Activated T-cell treated with anti-CD3 and anti-CD28 coated beads, Interleukin-2, amount 50 U/mL, for 24 hours (primary cell): ENCODE measurements around the gene CCDC102A.

Source experiments
- DNase-seq: peaks from one replicate; pipeline ENCODE4 v3.0.0-alpha.2; 2020
- H3K27ac Mint-ChIP-seq: 2 replicates; pipeline ENCODE4 v1.8.0; 2020; ENCODE audit warnings: mild to moderate bottlenecking, mixed read lengths
- H3K27me3 Mint-ChIP-seq: 2 replicates; pipeline ENCODE4 v1.8.0; 2020; ENCODE audit warnings: mixed read lengths
- H3K36me3 Mint-ChIP-seq: 2 replicates; pipeline ENCODE4 v1.8.0; 2020; ENCODE audit warnings: low read depth, mixed read lengths
- H3K4me1 Mint-ChIP-seq: 2 replicates; pipeline ENCODE4 v1.8.0; 2020; ENCODE audit warnings: low read depth, mixed read lengths
- H3K4me3 Mint-ChIP-seq: 2 replicates; pipeline ENCODE4 v1.8.0; 2020; ENCODE audit warnings: mild to moderate bottlenecking, moderate library complexity, mixed read lengths
- H3K9me3 Mint-ChIP-seq: 2 replicates; pipeline ENCODE4 v1.8.0; 2020; ENCODE audit warnings: mixed read lengths

The CCDC102A gene

DNA sequence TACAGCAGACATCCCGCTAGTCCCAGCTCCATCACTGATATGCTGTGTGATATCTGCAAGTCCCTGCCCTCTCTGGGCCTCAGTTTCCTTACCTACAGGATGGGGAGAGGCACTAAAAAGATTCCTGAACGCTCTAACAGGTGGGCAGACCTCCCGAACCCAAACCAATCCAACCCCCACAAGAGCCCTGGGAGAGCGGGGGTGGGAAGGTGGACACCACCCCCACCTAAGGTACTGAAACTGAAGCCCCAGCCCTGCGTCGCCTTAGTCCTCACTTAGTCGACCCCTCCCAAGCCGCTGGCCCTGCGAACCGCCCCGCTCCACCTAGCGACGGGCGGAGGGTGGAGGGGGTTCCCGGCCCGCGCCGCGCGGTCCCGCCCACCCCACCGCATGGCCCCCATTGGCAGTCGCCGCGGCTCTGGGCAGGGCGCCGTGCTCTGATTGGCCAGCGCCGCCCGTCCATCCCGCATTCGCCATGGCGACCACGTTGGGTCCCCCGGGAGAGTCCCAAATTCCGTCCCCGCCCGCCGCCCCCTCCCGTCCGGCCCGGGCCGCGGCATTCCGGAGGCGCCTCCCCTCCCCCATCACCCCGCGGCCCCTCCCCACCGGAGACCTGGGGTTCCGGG is 578 bp downstream of the CCDC102A start:
- Mint-ChIP-seq H3K36me3 (peaks cover 2% of the 10 kb centered on the region), H3K4me1 (peaks cover 79% of the 10 kb centered on the region), H3K27ac (peak overlapping the region; percentile 95), H3K9me3 (no peaks in the 10 kb centered on the region), H3K4me3 (peak overlapping the region; percentile 81), H3K27me3 (no peaks in the 10 kb centered on the region)
- peak; percentile 97 for DNase-seq

GRCh38 chr16:57534881-57535658 is 1.3 kb downstream of the CCDC102A start:
- DNase-seq: no peak
- H3K36me3 Mint-ChIP-seq: peaks cover 2% of the 10 kb centered on the region
- H3K4me1 Mint-ChIP-seq: peaks cover 83% of the 10 kb centered on the region
- H3K4me3 Mint-ChIP-seq: peak overlapping the region; percentile 81
- no peaks in the 10 kb centered on the region for H3K9me3 Mint-ChIP-seq
- peak overlapping the region; percentile 95 for H3K27ac Mint-ChIP-seq
- no peaks in the 10 kb centered on the region for H3K27me3 Mint-ChIP-seq

- peak overlapping the region; percentile 81 for H3K4me3 Mint-ChIP-seq
- H3K36me3 Mint-ChIP-seq: peaks cover 6% of the 10 kb centered on the region
- H3K9me3 Mint-ChIP-seq: no peaks in the 10 kb centered on the region
- peaks cover 85% of the 10 kb centered on the region for H3K4me1 Mint-ChIP-seq
- no peaks in the 10 kb centered on the region for H3K27me3 Mint-ChIP-seq
- no peak for DNase-seq
- H3K27ac Mint-ChIP-seq: peak overlapping the region; percentile 95
Observed at GRCh38 chr16:57534337-57534880, 2.0 kb downstream of the CCDC102A start.

DNA sequence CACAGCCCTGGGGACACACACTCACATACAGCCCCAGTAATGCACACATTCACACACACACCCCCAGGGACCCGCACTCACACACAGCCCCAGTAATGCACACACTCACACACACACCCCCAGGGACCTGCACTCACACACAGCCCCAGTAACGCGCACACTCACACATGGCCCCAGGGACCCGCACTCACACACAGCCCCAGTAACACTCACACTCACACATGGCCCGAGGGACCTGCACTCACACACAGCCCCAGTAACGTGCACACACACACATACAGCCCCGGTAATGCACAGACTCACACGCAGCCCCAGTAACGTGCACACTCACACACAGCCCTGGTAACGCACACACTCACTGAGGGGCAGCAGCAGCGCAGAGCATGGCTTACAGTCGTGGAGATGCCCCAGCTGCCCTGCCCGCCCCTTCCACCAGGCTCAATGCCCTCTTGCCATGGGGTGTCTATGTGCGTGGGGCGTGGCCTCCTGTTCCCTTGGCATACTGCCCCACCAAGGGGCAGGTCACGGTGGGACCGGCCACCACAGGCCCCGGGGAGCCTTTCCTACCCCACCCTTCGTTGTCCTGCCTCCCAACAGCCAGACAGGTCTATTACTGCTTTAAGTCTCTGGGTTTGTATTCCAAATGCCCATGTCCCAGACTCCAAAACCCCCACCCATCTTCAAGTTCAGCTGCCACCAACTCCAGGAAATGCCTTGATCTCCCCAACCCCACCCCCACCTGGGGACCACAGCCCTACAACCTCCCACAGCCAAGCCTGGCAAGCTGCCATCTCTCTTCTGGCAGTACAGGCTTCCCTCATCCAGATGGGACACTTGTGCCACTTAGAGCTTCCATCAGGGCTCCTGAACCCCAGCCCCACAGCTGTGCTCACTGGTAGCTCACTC is 2.7 kb downstream of the CCDC102A start:
- no peaks in the 10 kb centered on the region for H3K27me3 Mint-ChIP-seq
- no peak for DNase-seq
- H3K9me3 Mint-ChIP-seq: no peaks in the 10 kb centered on the region
- peak overlapping the region; percentile 81 for H3K4me3 Mint-ChIP-seq
- peaks cover 6% of the 10 kb centered on the region for H3K36me3 Mint-ChIP-seq
- H3K4me1 Mint-ChIP-seq: peaks cover 81% of the 10 kb centered on the region
- H3K27ac Mint-ChIP-seq: peak overlapping the region; percentile 95

GRCh38 chr16:57532266-57532625 is 4.1 kb downstream of the CCDC102A start:
- DNase-seq: peak; percentile 24
- Mint-ChIP-seq H3K36me3 (peaks cover 10% of the 10 kb centered on the region), H3K9me3 (no peaks in the 10 kb centered on the region), H3K27ac (peak overlapping the region; percentile 80), H3K4me1 (peaks cover 67% of the 10 kb centered on the region), H3K27me3 (no peaks in the 10 kb centered on the region), H3K4me3 (no peak overlapping the region)

DNA sequence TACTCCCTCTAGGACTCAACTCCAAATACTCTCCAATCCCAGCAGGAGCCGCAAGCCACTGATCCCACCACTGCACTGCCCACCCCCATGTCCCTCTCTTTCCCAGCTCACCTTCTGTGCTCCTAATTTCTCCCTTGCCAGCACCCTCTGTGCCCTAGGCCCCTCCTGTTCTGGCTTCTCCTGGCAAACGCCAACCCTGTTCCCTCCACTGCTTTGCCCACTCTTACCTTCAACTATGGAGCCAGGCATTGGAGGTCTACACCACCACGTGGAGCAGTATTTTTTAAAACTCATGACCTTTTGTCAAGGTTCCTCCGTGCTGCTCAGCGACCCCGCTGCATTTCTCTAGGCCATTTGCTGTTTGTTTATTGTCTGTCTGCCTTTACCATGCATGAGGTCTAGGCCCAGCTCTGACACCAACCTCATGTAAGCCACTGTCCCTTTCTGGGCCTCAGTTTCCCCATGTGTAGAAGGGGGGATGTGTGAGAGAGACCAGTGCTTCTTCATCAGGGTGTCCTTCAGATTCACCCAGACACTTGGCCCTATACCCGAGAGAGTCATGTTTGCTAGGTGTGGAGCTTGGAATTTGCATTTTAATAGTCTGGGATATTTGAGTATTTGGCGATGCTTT is 4.6 kb downstream of the CCDC102A start:
- Mint-ChIP-seq H3K9me3 (no peaks in the 10 kb centered on the region), H3K27me3 (no peaks in the 10 kb centered on the region), H3K4me3 (no peak overlapping the region), H3K4me1 (peaks cover 62% of the 10 kb centered on the region), H3K36me3 (peaks cover 10% of the 10 kb centered on the region), H3K27ac (peak overlapping the region; percentile 95)
- peak; percentile 21 for DNase-seq

DNA sequence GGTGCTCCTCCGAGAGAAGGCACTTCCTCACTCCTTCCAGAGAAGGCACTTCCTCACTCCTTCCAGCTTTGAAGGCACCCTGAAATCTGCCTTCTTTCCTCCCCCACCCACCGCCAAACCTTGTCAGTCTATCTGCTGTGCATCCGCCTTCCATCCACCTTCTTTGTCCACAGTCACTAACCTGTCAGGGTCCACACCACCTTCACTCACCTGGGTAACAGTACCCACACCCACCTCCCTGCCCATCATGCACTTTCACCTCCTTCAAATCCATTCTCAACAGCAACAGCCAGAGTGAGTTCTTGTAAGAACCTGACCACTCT is 5.2 kb downstream of the CCDC102A start:
- H3K27me3 Mint-ChIP-seq: no peaks in the 10 kb centered on the region
- H3K27ac Mint-ChIP-seq: peak overlapping the region; percentile 95
- peak; percentile 32 for DNase-seq
- H3K9me3 Mint-ChIP-seq: no peaks in the 10 kb centered on the region
- peaks cover 62% of the 10 kb centered on the region for H3K4me1 Mint-ChIP-seq
- no peak overlapping the region for H3K4me3 Mint-ChIP-seq
- peaks cover 10% of the 10 kb centered on the region for H3K36me3 Mint-ChIP-seq

GRCh38 chr16:57530522-57531252 is 5.7 kb downstream of the CCDC102A start:
- Mint-ChIP-seq H3K4me3 (peak overlapping the region; percentile 58), H3K27ac (peak overlapping the region; percentile 95), H3K27me3 (no peaks in the 10 kb centered on the region), H3K4me1 (peaks cover 61% of the 10 kb centered on the region), H3K9me3 (no peaks in the 10 kb centered on the region), H3K36me3 (peaks cover 9% of the 10 kb centered on the region)
- peak; percentile 37 for DNase-seq

- peak overlapping the region; percentile 58 for H3K4me3 Mint-ChIP-seq
- peaks cover 57% of the 10 kb centered on the region for H3K4me1 Mint-ChIP-seq
- H3K27ac Mint-ChIP-seq: peak overlapping the region; percentile 95
- H3K27me3 Mint-ChIP-seq: no peaks in the 10 kb centered on the region
- H3K9me3 Mint-ChIP-seq: no peaks in the 10 kb centered on the region
- DNase-seq: peak; percentile 75
- H3K36me3 Mint-ChIP-seq: peaks cover 7% of the 10 kb centered on the region
Observed at GRCh38 chr16:57530104-57530521, 6.3 kb downstream of the CCDC102A start.

- Mint-ChIP-seq H3K27me3 (no peaks in the 10 kb centered on the region), H3K4me1 (peaks cover 52% of the 10 kb centered on the region), H3K36me3 (peaks cover 7% of the 10 kb centered on the region), H3K4me3 (no peak overlapping the region), H3K27ac (peak overlapping the region; percentile 95), H3K9me3 (no peaks in the 10 kb centered on the region)
- DNase-seq: no peak
Observed at GRCh38 chr16:57529391-57530103, 6.8 kb downstream of the CCDC102A start.

GRCh38 chr16:57528499-57529390 is 7.6 kb downstream of the CCDC102A start:
- peaks cover 7% of the 10 kb centered on the region for H3K36me3 Mint-ChIP-seq
- no peak overlapping the region for H3K4me3 Mint-ChIP-seq
- no peak for DNase-seq
- no peaks in the 10 kb centered on the region for H3K27me3 Mint-ChIP-seq
- no peak overlapping the region for H3K27ac Mint-ChIP-seq
- H3K9me3 Mint-ChIP-seq: no peaks in the 10 kb centered on the region
- H3K4me1 Mint-ChIP-seq: peaks cover 44% of the 10 kb centered on the region

DNA sequence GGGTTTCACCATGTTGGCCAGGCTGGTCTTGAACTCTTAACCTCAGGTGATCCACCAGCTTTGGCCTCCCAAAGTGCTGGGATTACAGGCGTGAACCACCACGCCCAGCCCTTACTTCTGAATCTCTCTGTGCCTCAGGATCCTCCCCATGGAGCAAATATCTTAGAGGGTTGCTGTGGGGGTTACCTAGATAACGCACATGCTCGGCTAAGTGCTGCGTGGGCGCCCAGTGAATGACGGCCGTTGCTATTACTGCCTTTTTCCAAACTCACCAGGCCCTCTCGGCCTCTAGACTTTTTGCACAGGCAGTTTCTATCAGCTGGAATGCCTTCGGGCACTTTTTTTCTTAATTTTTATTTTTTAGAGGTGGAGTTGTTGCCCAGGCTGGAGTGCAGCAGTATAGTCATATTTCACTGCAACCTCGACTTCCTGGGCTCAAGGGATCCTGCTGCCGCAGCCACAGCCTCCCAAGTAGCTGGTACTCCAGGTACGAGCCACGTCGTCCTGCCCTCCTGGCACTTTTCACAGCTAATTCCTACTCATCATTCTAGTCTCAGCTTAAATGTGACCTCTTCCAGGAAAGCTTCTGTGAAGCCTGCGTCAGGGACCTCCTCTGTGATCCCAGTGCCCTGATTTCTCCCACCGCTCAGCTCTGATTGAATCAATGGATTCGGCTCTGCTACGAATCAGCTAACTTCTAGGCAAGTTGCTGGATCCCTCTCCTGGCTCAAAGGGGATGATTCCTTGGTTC is 8.6 kb downstream of the CCDC102A start:
- Mint-ChIP-seq H3K36me3 (peaks cover 7% of the 10 kb centered on the region), H3K27me3 (no peaks in the 10 kb centered on the region), H3K27ac (no peak overlapping the region), H3K4me1 (peaks cover 34% of the 10 kb centered on the region), H3K9me3 (no peaks in the 10 kb centered on the region), H3K4me3 (no peak overlapping the region)
- DNase-seq: no peak
